K562 (cell line): ENCODE data around the gene C1orf216. TPM values are rescaled to one million over a fixed set of nuclear protein-coding genes. Genes with fewer than 3 reads are reported as not detected.
A peak's percentile ranks its signal among the peaks of the same experiment; 100 is the strongest.

Source experiments
- ARID1B ChIP-seq: fragments of 450-650 bp; IDR thresholded peaks from 2 replicates; pipeline ENCODE4 v1.6.1; 2016; ENCODE audit warnings: antibody characterized with exemption, mild to moderate bottlenecking, inconsistent platforms
- ARID2 ChIP-seq: fragments of 450-650 bp; IDR thresholded peaks from 2 replicates; pipeline ENCODE4 v1.6.1; 2017; ENCODE audit warnings: antibody characterized with exemption, mild to moderate bottlenecking
- BACH1 ChIP-seq: fragments of 200-800 bp; sonication (Bioruptor generic); IDR thresholded peaks from 2 replicates; pipeline ENCODE4 v1.6.1; 2016; ENCODE audit warnings: missing genetic modification characterization, missing compliant biosample characterization
- BCOR ChIP-seq: fragments of 450-650 bp; IDR thresholded peaks from 2 replicates; pipeline ENCODE4 v1.6.1; 2016
- HDAC2 ChIP-seq: fragments of 450-650 bp; IDR thresholded peaks from 2 replicates; pipeline ENCODE4 v1.6.1; 2016; ENCODE audit warnings: mild to moderate bottlenecking
- JUN ChIP-seq, 2 experiments: sonication (generic) in 1 of 2; formaldehyde crosslinking in 1 of 2; IDR thresholded peaks; 2 replicates each; pipeline versions ENCODE4 v1.6.1 to v1.8.0; 2012 to 2022; ENCODE audit warnings: borderline replicate concordance in 2 of 2, mild to moderate bottlenecking in 2 of 2, improper control_type of control experiment in 1 of 2, low read depth in 1 of 2, low read length in 1 of 2, missing genetic modification reagents in 1 of 2
- KLF13 ChIP-seq: fragments of 450-650 bp; IDR thresholded peaks from 2 replicates; pipeline ENCODE4 v1.6.1; 2016; ENCODE audit warnings: missing genetic modification characterization, low read depth, mild to moderate bottlenecking, missing compliant biosample characterization, moderate library complexity, borderline replicate concordance
- LARP7 ChIP-seq: fragments of 450-650 bp; IDR thresholded peaks from 2 replicates; pipeline ENCODE4 v1.6.1; 2016
- MCM3 ChIP-seq: fragments of 450-650 bp; IDR thresholded peaks from 2 replicates; pipeline ENCODE4 v1.6.1; 2016
- STAG1 ChIP-seq: sonication (generic); formaldehyde crosslinking; IDR thresholded peaks from 2 replicates; pipeline ENCODE4 v1.5.0; 2020; ENCODE audit warnings: missing genetic modification reagents, borderline replicate concordance
- XRCC5 ChIP-seq: fragments of 200-400 bp; formaldehyde crosslinking; IDR thresholded peaks from 2 replicates; pipeline ENCODE4 v1.6.1; 2017; ENCODE audit warnings: low read depth, mild to moderate bottlenecking, low read length
- polyA plus RNA-seq, 8 experiments: library from polyadenylated mRNA; depleted of rRNA in 4 of 8; stranded (reverse) in 5 of 8; unstranded in 3 of 8; fragments of >200 nt; fragmentation: Nextera tagmentation in 2 of 8; fragmentation: Illumina TruSeq in 1 of 8; extraction: Ambion mirVana in 2 of 8; extraction: Trizol in 1 of 8; gene quantifications; 2 replicates each; pipeline versions ENCODE4 v1.2.1 to v1.2.3, GENCODE V29; 2011 to 2014; ENCODE audit warnings: inconsistent platforms in 1 of 8, missing spikeins in 1 of 8
- total RNA-seq, 7 experiments: library from RNA; depleted of rRNA in 6 of 7; stranded (reverse); fragments of >200 nt in 6 of 7; fragmentation: Illumina TruSeq in 2 of 7; extraction: Trizol in 2 of 7; gene quantifications; 2 replicates each; pipeline versions ENCODE4 v1.2.1 to v1.2.3, GENCODE V29; 2011 to 2021; ENCODE audit warnings: low replicate concordance in 1 of 7
- TF ChIP-seq, protein P1 (sequence below), 3 experiments: IDR thresholded peaks in 2 of 3; conservative IDR thresholded peaks in 1 of 3; 2 replicates each; pipeline ENCODE4 v1.5.1; 2011 to 2012; ENCODE audit warnings: low read length in 3 of 3, mild to moderate bottlenecking in 3 of 3, control low read depth in 2 of 3, improper control_type of control experiment in 1 of 3, inconsistent platforms in 1 of 3, low read depth in 1 of 3, mixed read lengths in 1 of 3, moderate library complexity in 1 of 3; ENCODE audit not compliant: insufficient read depth in 2 of 3
- TF ChIP-seq, protein P2 (sequence below), 2 experiments: fragments of 450-650 bp; conservative IDR thresholded peaks; 2 replicates each; pipeline ENCODE4 v1.6.1; 2017; ENCODE audit warnings: mild to moderate bottlenecking in 2 of 2, moderate library complexity in 2 of 2
- TF ChIP-seq, protein P3 (sequence below): sonication (generic); formaldehyde crosslinking; IDR thresholded peaks from 2 replicates; pipeline ENCODE4 v1.4.0; 2020; ENCODE audit warnings: mild to moderate bottlenecking, missing genetic modification reagents
- TF ChIP-seq, protein P4 (sequence below): IDR thresholded peaks from 2 replicates; pipeline ENCODE4 v1.6.1; 2011; ENCODE audit not compliant: insufficient read length; ENCODE audit errors: extremely low read depth
- TF ChIP-seq, protein P5 (sequence below): sonication (generic); formaldehyde crosslinking; IDR thresholded peaks from 2 replicates; pipeline ENCODE4 v1.8.1; 2023; ENCODE audit warnings: mild to moderate bottlenecking, missing genetic modification reagents

The C1orf216 gene
- total and polyA plus RNA-seq, 9 of the 15 experiments (the other 6 are each of a cell fraction or from before 2014, with no cell fraction given), result 3.4 to 25.1 (median 15.0) TPM

DNA sequence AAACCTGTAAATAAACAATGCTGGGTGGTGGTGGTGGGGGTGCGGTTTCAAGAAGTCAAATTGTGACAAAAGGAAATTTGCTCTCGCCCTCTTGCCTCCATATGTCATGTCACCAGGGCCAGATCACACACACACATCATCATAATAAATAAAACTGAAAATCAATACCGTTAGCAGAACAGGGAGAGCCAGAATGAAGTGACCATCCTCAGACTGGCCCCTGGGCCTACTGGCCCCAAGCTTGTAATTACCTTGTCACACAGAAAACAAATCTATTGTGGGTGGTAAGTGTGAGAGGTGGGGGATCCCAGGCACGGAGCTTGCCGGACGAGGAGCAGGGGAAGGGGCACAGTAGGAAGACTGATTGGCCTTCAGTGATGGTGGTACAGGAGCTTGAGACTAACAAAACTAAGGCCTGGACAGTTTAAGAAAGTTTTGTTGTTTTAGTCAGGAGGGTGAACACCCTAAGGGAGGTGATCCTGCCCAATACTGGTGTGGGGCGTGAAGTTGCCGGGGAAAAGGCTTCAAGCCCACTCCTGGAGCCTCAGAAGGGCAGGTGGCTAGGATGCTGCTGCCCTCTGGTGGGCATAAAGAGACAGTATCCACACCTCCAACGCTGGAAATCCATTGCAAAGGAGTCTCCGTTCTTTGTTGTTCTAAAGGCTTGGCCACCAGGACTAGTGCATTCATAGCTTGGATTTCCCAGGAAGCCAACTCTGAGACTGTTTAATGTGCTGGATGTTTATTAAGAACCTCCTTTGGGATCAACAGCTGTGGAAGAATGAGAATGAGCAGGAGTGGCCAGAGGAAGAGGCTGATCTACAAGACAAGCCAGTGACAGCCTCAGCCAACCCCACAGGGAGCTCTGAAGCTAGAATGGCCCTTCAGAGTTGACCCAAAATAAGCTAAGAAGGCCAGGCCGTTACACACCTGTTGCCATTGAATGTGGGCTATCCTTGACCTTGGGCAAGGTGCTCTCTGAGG lies 8.1 kb upstream of the C1orf216 start (continued):
- TF ChIP-seq, protein P1, sequence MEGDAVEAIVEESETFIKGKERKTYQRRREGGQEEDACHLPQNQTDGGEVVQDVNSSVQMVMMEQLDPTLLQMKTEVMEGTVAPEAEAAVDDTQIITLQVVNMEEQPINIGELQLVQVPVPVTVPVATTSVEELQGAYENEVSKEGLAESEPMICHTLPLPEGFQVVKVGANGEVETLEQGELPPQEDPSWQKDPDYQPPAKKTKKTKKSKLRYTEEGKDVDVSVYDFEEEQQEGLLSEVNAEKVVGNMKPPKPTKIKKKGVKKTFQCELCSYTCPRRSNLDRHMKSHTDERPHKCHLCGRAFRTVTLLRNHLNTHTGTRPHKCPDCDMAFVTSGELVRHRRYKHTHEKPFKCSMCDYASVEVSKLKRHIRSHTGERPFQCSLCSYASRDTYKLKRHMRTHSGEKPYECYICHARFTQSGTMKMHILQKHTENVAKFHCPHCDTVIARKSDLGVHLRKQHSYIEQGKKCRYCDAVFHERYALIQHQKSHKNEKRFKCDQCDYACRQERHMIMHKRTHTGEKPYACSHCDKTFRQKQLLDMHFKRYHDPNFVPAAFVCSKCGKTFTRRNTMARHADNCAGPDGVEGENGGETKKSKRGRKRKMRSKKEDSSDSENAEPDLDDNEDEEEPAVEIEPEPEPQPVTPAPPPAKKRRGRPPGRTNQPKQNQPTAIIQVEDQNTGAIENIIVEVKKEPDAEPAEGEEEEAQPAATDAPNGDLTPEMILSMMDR (IDR thresholded peaks at IDR 0.05 in 2 of 3, conservative IDR thresholded peaks at IDR 0.05 in 1 of 3; ENCODE audit: insufficient read depth in 2 of 3, low read depth in 1 of 3, low read length in 3 of 3), result peak; percentile 86 to 95 (median 94)
- TF ChIP-seq BCOR (no peak), ARID2 (peak; percentile 61), XRCC5 (peak; percentile 50; the same call in 1 of the 2 replicates), KLF13 (tag) (no peak), MCM3 (no peak), HDAC2 (no peak), LARP7 (no peak), JUN (IDR thresholded peaks at IDR 0.05; ENCODE audit: borderline replicate concordance, low read depth, low read length) (0 out of 2 replicates have a peak, but pooled peaks have one; percentile 23), JUN (CRISPR knock-in tag; IDR thresholded peaks at IDR 0.05; ENCODE audit: borderline replicate concordance) (no peak), ARID1B (no peak), STAG1 (peak; percentile 89; the same call in 1 of the 2 replicates), BACH1 (tag) (no peak)
- TF ChIP-seq, protein P2, sequence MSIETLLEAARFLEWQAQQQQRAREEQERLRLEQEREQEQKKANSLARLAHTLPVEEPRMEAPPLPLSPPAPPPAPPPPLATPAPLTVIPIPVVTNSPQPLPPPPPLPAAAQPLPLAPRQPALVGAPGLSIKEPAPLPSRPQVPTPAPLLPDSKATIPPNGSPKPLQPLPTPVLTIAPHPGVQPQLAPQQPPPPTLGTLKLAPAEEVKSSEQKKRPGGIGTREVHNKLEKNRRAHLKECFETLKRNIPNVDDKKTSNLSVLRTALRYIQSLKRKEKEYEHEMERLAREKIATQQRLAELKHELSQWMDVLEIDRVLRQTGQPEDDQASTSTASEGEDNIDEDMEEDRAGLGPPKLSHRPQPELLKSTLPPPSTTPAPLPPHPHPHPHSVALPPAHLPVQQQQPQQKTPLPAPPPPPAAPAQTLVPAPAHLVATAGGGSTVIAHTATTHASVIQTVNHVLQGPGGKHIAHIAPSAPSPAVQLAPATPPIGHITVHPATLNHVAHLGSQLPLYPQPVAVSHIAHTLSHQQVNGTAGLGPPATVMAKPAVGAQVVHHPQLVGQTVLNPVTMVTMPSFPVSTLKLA (conservative IDR thresholded peaks at IDR 0.05), result no peak
- TF ChIP-seq, protein P3, sequence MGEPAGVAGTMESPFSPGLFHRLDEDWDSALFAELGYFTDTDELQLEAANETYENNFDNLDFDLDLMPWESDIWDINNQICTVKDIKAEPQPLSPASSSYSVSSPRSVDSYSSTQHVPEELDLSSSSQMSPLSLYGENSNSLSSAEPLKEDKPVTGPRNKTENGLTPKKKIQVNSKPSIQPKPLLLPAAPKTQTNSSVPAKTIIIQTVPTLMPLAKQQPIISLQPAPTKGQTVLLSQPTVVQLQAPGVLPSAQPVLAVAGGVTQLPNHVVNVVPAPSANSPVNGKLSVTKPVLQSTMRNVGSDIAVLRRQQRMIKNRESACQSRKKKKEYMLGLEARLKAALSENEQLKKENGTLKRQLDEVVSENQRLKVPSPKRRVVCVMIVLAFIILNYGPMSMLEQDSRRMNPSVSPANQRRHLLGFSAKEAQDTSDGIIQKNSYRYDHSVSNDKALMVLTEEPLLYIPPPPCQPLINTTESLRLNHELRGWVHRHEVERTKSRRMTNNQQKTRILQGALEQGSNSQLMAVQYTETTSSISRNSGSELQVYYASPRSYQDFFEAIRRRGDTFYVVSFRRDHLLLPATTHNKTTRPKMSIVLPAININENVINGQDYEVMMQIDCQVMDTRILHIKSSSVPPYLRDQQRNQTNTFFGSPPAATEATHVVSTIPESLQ (CRISPR knock-in tag), result no peak
- TF ChIP-seq, protein P4, sequence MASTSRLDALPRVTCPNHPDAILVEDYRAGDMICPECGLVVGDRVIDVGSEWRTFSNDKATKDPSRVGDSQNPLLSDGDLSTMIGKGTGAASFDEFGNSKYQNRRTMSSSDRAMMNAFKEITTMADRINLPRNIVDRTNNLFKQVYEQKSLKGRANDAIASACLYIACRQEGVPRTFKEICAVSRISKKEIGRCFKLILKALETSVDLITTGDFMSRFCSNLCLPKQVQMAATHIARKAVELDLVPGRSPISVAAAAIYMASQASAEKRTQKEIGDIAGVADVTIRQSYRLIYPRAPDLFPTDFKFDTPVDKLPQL, result no peak
- TF ChIP-seq, protein P5, sequence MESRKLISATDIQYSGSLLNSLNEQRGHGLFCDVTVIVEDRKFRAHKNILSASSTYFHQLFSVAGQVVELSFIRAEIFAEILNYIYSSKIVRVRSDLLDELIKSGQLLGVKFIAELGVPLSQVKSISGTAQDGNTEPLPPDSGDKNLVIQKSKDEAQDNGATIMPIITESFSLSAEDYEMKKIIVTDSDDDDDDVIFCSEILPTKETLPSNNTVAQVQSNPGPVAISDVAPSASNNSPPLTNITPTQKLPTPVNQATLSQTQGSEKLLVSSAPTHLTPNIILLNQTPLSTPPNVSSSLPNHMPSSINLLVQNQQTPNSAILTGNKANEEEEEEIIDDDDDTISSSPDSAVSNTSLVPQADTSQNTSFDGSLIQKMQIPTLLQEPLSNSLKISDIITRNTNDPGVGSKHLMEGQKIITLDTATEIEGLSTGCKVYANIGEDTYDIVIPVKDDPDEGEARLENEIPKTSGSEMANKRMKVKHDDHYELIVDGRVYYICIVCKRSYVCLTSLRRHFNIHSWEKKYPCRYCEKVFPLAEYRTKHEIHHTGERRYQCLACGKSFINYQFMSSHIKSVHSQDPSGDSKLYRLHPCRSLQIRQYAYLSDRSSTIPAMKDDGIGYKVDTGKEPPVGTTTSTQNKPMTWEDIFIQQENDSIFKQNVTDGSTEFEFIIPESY (CRISPR knock-in tag), result no peak
